ENCODE data around the gene CAPN9.
"Not testable (repeated sequence)": the region's sequence is repeated elsewhere in the genome, so short reads cannot be mapped to it uniquely, and the experiment has no call there.

CAPN9 gene

DNA sequence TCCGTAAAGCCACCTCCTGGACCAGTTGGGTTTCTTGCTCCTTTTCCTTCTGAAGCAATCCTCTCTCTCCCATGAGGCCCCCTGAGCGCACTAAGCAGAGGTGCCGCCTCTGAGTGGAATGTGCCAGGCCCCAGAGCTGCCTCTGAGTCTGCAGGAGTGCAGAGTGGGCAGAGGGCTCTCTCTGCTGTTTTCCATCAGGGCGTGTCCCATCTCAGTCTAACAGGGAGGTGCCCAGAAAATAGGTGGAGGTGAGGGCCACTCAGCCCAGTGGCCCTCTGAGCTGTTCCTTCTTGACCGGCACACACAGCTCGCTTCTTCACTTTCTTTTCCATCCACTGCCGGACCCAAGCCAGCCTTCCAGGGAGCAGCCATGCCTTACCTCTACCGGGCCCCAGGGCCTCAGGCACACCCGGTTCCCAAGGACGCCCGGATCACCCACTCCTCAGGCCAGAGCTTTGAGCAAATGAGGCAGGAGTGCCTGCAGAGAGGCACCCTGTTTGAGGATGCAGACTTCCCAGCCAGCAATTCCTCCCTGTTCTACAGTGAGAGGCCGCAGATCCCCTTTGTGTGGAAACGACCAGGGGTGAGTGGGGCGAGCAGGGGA, at the start of gene CAPN9:
CAPN9 (plus strand) TSS at position 262 of the 604 bp plus-strand sequence; CDS start at position 371, 109 bp downstream.
- no peak for DNase-seq (ENCODE audit: low spot score)

GRCh38 chr1:230698130-230698529, 49.1 kb upstream of the CAPN9 start:
- no peak for DNase-seq (ENCODE audit: low spot score)

DNA sequence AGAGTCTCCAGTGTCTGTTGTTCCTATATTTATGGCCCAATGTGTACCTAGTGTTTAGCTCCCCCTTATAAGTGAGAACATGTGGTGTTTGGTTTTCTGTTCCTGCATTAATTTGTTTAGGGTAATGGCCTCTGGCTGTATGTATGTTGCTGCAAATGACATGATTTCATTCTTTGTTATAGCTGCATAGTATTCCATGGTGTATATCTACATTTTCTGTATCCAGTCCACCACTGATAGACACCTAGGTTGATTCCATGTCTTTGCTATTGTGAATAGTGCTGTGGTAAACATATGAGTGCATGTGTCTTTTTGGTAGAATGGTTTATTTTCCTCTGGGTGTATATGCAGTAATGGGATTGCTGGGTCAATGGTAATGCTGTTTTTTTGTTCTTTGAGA, 48.2 kb upstream of the CAPN9 start:
- not testable (repeated sequence) for DNase-seq (ENCODE audit: low spot score)

DNA sequence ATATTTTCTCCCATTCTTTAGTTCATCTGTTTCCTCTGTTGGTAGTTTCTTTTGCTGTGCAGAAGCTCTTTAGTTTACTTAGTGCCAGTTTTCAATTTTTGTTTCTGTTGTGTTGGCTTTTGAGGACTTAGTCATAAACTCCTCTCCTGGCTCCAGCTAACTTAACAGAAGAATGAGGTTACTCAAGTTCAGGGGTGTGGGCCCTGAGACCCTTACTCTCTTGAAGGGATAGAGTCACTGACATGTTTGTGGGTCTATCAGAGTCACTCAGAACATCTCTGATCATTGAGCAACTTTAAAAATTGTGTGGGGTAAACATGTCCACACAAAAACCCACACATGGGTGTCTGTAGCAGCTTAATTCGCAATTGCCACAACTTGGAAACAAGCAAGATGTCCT, 47.5 kb upstream of the CAPN9 start:
- no peak for DNase-seq (ENCODE audit: low spot score)

GRCh38 chr1:230700132-230700531, 47.1 kb upstream of the CAPN9 start:
- DNase-seq (ENCODE audit: low spot score) = no peak

DNA sequence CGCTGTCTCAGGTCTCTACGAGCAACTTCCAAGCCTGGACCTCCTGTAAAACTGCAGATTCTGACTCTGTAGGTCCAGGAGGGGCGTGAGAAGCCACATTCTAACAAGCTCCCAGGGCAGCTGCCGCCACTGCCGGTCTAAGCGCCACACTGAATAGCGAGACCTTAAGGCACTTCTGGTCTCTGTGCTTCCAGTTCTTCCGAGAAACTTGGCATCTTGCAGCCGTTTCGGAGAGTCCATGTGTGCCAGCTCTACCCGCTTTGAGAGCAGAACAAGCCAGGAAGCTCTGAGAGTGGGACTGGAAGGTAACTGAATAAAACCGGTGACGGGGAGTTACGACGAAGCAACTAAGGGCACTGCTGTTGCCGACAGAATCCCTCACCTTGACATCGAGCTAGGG, 45.8 kb upstream of the CAPN9 start:
- no peak for DNase-seq (ENCODE audit: low spot score)

DNA sequence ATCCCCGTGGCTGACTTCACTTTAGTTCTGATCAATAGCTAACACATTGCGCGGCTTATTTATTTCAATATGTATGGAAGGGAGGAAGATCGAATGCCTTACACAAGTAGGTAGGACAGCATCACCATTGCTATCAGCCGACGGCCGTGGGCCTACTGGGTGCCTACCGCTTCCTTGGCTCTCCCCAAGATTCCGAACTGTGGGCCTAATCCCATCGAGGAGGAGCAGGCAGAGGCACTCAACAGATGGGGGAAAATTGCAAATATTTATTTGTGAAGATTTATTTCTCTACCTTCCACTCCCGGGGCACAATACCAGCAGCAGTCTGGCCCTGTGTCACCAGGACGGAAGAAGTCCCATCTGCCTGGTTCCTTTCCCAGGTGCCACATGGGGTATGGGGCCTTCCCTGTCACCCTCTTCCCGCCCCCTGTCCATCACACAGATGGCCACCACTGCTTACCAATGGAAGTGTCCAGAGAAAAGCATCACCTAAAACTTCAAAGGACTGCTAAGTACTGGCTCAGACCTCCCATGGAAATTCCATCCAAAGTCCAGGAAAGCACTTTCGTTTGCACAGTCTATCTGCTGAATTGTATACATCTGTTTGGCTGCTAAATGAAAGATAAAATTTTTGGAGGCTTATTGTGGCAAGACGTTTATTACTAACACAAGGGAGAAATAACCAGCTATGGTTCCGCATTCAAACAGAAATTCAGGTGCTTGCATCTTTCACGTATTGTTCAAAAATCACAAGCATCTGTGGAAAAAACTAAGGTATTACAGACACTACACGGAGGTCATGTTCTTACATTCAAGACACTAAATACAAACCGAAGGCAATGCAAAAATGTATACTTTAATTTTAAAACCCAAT, 45.1 kb upstream of the CAPN9 start:
- DNase-seq (ENCODE audit: low spot score) = no peak

DNA sequence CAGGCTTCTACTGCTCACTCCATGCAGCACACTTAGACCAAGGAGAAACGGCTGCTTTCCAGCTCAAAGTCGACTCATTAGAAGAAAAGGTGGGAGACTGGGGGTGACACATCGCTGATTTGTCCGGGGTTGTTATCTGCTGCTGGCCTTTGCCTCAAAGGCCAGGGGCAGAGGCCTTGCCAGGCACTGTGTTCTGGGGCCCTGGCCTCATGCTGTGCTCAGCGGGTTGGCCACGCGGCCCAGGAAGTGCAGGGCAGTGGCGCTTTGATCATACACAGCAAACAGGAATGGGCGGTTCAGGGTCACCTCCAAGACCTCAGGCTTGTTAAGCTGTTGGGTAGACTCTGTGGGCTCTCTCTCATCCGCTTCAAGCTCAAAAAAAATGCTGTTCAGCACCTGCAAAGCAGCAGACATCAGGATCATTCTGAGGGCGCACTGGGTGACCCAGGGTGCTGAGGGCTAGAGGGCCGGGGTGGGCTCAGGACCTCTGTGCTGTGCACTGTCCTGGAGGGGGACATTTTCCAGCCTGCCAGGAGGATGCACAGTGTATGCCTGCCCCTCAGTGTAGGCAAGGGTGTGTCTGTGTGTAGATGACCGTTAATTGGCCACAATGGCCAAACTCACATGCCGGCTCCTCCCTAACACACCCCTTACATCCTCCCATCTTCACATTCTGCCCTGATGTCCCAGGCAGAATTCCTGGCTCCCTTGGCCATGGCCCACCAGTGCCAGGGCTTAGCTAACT, 44.1 kb upstream of the CAPN9 start:
- no peak for DNase-seq (ENCODE audit: low spot score)

- no peak for DNase-seq (ENCODE audit: low spot score)
Measured at GRCh38 chr1:230703679-230704385, 43.4 kb upstream of the CAPN9 start.

GRCh38 chr1:230704830-230705229, 42.4 kb upstream of the CAPN9 start:
- no peak for DNase-seq (ENCODE audit: low spot score)

DNA sequence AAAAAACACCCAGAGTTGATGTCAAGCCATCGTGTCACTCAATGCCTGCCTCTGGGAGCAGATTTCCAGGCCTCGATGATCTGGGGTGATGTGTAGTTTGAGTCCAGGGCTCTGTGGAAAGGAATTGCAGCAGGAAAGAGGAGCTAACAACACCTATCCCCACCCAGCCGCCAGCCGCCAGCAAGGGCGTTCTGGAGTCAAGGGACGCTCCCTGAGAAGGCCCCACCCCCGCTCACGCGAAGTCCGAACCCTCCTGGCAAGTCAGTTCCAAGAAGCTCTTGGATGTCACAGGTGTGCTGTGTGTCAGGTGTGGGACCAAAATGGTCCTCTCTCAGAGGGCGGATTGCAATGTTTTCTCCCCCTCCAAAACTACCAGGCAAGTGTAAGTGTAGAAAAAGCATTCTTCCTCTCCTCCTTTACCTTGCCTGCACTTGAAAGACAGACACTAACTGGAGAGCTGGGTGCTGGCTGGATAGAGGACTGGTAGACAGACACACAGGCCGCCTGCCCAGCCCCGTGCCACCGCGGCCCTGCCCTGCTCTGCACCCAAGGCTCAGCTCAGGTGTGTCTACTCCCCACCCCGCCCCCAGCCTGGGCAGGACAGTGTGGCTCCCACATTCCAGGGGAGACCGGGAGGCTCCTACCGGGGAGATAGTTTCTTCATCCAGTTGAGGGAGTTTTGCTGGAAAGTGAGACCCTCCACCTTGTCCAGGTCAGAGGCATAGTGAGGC, 41.7 kb upstream of the CAPN9 start:
- no peak for DNase-seq (ENCODE audit: low spot score)

- DNase-seq (ENCODE audit: low spot score) = no peak
Measured at GRCh38 chr1:230706020-230706699, 41.0 kb upstream of the CAPN9 start.

DNA sequence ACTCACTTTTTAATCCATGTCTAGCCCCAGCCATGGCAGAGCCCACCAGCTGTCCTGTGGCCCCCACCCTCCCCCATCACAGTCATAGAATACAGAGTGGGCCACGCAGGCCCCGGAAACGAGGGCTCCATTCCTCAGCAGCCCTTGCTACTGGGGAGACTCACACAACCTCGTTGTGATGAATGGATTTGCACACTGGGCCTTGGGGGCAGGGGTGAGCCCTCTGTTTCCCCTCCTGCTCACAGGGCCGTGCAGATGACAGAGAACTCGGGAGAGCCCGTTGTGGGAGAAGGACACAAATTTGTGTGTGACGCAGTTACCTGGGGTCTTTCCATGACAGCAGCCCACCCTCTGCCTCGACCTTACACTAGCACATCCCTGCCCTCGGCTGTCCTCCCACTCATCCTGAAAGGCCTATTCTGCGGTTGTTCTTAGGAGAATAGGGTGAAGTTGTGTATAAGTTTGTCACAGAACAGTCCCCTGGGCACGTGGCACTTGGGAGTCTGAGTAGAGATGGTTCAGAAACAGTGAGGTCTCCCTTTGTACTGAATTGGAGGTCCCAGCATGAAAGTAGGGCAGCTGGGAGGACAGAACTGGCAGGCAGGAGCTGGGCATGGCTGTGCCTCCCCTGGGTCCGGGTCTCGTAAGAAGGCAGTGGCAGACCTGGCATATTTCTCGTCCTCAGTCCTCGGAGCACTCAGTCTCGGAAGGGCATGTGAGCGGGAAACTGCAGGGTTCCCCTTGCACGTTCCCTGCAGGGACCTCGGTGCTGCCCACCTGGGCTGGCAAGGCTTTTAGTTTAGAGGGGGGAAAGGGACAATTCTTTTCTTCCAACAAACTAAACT, 40.1 kb upstream of the CAPN9 start:
- no peak for DNase-seq (ENCODE audit: low spot score)

- DNase-seq (ENCODE audit: low spot score) = no peak
Measured at GRCh38 chr1:230707732-230708630, 39.2 kb upstream of the CAPN9 start.

- no peak for DNase-seq (ENCODE audit: low spot score)
Measured at GRCh38 chr1:230708631-230709580, 38.3 kb upstream of the CAPN9 start.

GRCh38 chr1:230709619-230710542, 37.3 kb upstream of the CAPN9 start:
- no peak for DNase-seq (ENCODE audit: low spot score)

DNA sequence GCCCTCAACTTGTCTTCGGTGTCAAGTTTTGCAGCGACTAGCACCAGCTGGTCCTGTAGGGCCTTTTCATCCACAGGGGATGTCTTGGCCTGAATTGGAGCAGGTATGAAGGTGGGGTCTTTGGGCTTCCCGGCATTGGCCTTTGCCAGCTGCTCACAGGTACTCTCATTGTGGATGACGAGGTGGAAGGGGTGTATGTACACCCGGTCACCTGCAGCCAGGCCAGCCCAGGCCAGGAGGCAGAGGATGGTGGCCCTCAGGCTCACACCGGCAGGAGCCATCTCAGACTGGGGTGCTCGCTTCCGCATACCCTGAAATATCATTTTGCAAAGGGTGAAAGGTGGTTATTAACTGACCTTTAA, 36.7 kb upstream of the CAPN9 start:
- DNase-seq (ENCODE audit: low spot score) = no peak
